ENCODE data around the gene CYP3A7.
"Not testable (repeated sequence)": the region's sequence is repeated elsewhere in the genome, so short reads cannot be mapped to it uniquely, and the experiment has no call there.

Gene CYP3A7

DNA sequence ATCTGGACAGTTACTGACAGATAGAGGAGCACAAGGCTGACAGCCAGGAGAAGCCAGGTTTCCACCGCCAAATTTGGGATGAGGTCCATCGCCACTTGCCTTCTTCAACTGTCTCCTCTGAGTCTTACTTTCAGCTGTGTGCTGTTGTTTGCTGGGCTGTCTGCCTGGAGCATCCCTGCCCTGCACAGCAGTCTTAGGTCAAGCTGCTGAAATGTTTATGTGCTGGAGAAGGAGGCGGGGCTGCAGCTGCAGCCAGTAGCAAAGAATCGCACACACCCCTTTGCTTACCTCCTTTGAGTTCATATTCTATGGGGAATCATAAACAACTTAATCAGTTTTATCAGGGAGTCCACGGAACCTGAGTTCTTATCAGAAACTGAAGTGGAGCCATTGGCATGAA, 35.0 kb downstream of the CYP3A7 start:
- no peak for DNase-seq (ENCODE audit: low spot score)

- DNase-seq (ENCODE audit: low spot score): not testable (repeated sequence)
Observed at GRCh38 chr7:99698867-99699730, 35.9 kb downstream of the CYP3A7 start.

DNA sequence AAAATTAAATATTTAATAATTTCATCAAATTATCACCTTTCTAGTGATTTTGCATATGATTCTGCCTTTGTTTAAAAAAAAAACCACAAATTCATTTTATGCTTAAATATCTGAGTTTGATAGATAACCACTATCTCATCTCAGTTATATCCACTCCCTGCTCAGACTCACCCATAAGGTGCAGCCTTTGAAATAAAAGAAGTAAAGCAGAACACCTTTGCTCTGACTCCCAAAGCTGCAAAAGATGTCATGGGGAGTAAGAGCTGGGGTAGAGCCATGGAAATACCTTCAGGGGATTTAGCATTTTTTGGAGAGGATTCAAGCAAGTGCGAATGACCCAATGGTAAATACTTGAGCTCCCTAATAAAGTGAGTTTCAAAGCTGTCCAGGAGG, 40.1 kb downstream of the CYP3A7 start:
- no peak for DNase-seq (ENCODE audit: low spot score)

DNA sequence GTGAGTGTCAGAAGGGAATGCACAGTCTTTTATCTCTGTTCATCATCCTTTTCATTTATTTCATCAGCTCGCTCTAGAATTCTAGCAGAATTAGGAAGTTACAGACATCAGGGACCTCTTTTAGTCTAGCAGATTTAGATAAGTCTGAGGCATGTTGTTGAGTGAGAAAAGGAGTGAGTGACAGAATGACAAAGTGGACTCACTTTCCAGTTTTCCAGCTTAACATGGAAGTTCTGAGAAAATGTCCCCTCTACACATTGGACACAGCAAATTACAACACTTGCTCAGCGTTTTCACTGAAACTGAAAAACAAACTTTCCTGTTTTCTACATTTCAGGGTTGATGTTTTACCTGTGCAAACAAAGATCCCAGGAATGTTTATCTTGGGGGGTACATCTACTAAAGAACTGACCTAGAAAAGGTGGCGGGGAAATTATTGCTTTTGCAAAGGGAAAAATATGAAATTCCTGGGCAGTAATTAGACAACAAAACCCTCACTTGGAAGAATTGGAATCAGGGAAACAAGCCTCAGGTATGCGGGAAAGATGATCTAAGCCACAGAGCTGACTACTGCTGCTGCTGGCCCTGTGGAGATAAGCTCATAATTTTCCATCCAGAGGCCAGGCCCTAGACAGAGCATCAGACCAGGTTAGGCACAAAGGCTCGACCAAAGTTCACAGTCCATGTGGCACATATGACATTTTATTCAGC, 40.6 kb downstream of the CYP3A7 start:
- no peak for DNase-seq (ENCODE audit: low spot score)

- DNase-seq (ENCODE audit: low spot score): no peak
Observed at GRCh38 chr7:99693427-99694200, 41.4 kb downstream of the CYP3A7 start.

DNA sequence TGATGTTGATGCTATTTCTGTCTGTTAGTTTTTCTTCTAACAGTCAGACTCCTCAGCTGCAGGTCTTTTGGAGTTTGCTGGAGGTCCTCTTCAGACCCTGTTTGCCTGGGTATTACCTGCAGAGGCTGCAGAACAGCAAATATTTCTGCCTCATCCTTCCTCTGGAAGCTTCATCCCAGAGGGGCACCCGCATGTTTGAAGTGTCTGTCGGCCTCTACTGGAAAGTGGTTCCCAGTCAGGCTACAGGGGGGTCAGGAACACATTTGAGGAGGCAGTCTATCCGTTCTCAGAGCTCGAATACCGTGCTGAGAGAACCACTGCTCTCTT, 41.9 kb downstream of the CYP3A7 start:
- DNase-seq (ENCODE audit: low spot score): no peak

- DNase-seq (ENCODE audit: low spot score): not testable (repeated sequence)
Observed at GRCh38 chr7:99692563-99692962, 42.4 kb downstream of the CYP3A7 start.

DNA sequence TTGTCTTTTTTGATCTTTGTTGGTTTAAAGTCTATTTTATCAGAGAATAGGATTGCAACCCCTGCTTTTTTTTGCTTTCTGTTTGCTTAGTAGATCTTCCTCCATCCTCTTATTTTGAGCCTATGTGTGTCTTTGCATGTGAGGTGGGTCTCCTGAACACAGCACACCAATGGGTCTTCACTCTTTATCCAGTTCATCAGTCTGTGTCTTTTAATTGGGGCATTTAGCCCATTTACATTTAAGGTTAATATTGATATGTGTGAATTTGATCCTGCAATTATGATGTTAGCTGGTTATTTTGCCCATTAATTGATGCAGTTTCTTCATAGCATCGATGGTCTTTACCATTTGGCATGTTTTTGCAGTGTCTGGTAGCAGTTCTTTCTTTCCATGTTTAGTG, 43.3 kb downstream of the CYP3A7 start:
- DNase-seq (ENCODE audit: low spot score): not testable (repeated sequence)

DNA sequence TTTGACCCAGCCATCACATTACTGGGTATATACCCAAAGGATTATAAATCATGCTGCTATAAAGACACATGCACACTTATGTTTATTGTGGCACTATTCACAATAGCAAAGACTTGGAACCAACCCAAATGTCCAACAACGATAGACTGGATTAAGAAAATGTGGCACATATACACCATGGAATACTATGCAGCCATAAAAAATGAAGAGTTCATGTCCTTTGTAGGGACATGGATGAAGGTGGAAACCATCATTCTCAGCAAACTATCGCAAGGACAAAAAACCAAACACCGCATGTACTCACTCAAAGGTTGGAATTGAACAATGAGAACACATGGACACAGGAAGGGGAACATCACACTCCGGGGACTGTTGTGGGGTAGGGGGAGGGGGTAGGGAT, 44.1 kb downstream of the CYP3A7 start:
- DNase-seq (ENCODE audit: low spot score): not testable (repeated sequence)

GRCh38 chr7:99685871-99686608, 49.0 kb downstream of the CYP3A7 start:
- not testable (repeated sequence) for DNase-seq (ENCODE audit: low spot score)

DNA sequence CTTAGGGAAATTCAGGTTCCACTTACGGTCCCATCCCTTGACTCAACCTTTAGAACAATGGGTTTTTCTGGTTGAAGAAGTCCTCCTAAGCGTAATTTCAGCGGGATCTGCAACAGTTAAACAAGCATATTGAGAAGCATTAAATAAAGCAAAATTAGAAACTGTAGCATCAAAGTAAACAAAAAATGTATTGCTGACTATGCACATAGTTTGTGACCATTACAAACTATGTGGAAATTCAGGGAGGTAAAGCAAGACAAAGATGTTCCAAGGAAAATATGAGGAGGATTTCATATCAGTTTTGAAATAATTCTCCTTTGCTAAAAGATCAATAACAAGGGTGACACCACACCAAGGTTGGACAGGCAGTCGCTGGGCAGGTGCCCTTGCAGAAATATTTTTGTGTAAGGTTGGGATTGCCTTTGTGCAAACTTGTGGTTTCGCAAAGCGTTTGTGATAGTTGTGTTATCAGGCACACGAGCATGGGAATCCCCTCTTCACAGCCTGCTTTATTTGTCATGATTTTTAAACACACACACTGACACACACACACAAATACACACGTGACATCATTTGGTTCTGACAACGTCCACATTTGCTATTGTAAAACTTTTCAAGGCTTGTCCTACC, 49.8 kb downstream of the CYP3A7 start:
- no peak for DNase-seq (ENCODE audit: low spot score)

GRCh38 chr7:99679400-99680191, 55.4 kb downstream of the CYP3A7 start, which contains the start of gene CYP3A5:
CYP3A5 (minus strand) TSS chr7:99679996; CDS start chr7:99679896, 100 bp downstream.
- DNase-seq (ENCODE audit: low spot score): no peak

DNA sequence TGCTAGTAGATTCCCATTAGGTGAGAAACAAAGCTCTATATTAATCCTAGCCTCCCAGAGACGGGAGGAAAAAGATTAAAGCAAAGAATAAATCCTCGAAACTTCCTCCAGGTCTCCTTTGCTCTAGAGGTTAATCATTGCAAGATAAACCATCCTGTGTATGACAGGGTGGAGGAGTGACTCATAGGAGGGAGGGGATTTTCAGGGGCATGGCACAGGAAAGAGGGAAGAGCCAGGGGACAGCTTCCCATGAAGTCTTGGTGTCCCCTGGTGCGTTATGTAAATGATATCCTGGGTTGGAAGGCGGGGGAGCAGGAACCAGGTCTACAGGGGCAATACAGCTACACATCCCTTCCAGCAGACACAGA, 56.0 kb downstream of the CYP3A7 start:
- DNase-seq (ENCODE audit: low spot score): no peak

- no peak for DNase-seq (ENCODE audit: low spot score)
Observed at GRCh38 chr7:99677648-99678045, 57.3 kb downstream of the CYP3A7 start.

GRCh38 chr7:99677013-99677647, 57.9 kb downstream of the CYP3A7 start:
- no peak for DNase-seq (ENCODE audit: low spot score)

GRCh38 chr7:99674995-99675742, 59.8 kb downstream of the CYP3A7 start:
- DNase-seq (ENCODE audit: low spot score): no peak

DNA sequence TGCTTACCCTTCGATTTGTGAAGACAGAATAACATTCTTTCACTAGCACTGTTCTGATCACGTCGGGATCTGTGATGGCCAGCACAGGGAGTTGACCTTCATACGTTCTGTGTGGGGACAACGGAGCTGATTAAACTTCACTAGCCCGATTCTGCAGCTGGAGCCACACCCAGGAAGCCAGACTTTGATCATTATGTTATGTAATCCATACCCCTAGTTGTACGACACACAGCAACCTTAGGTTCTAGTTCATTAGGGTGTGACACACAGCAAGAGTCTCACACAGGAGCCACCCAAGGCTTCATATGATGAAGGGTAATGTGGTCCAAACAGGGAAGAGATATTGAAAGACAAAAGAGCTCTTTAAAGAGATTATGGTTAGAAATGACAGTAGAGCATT, 62.4 kb downstream of the CYP3A7 start:
- DNase-seq (ENCODE audit: low spot score): no peak

DNA sequence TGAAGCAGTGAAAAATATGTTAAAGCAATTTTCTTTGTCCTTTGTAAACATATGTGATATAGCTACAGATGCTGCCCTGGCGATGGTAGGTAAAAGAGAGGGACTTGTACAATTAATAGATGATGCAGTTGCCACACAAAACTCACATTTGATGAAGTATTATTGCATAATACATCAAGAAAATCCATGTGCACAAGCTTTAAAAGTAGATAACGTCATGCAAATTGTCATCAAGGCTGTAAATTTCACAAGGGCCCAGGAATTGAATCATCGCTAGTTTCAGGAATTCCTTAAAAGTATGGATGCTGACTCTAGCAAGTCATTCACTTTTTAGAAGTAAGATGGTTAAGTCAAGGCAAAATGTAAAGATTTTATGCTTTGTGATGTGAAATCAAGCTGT, 65.2 kb downstream of the CYP3A7 start:
- no peak for DNase-seq (ENCODE audit: low spot score)

DNA sequence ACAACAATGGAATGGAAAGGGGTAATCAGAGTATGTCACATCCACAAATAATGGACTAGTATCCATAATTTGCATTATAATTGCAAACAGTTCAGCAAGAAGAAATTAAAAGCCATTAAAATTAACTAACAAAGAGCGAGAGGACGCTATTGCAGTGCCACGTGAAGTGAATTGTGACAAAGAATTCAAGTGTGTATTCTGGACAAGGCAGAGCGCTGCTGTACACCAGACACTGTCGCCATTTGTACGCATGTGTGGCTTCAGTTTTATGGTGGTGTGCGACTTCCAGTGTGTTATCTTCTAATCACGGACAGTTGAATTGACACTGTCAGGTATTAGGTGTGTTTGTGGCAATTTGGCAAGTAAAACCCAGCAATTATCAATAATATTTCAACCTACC, 66.5 kb downstream of the CYP3A7 start:
- DNase-seq (ENCODE audit: low spot score): no peak

DNA sequence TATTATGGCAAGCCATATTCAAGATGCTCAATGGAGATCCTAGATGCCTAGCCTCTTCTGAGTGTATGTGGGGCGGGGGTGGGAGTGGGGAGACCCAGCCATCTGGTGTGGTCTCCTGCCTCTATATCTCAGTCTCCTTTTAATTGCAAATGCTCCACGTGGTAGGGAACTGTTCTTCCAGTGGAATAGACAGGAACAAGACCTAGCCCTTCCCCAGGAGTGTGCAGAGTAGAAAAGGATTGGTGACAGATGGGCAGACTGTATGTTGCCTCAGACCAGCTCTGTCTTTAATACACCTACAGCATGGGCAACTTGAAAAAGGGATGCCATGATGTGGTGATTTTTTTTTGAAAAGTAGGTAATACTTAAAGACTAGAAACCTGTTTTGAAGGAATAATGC, 67.8 kb downstream of the CYP3A7 start:
- no peak for DNase-seq (ENCODE audit: low spot score)
